Activated naive CD4-positive, alpha-beta T cell treated with anti-CD3 and anti-CD28 coated beads, Interleukin-2, amount 10 ng/mL, durations not matched to agents 7 days and 5 days (primary cell): Measurements from ENCODE around the gene GSTM3.

ENCODE experiments used
- CTCF ChIA-PET: fragments of 350-600 bp; sonication (Branson Sonifier 250); formaldehyde crosslinking; loops from one replicate; lab custom pipeline; 2021; ENCODE audit warnings: antibody characterized with exemption; lab: Charles Lee
- DNase-seq: peaks from one replicate; pipeline ENCODE4 v3.0.0-alpha.2; 2020
- H3K27ac Mint-ChIP-seq: one replicate; pipeline ENCODE4 v1.8.0; 2021; ENCODE audit warnings: mild to moderate bottlenecking, moderate library complexity, mixed read lengths
- H3K27me3 Mint-ChIP-seq: one replicate; pipeline ENCODE4 v1.8.0; 2021; ENCODE audit warnings: mild to moderate bottlenecking, mixed read lengths
- H3K36me3 Mint-ChIP-seq: one replicate; pipeline ENCODE4 v1.8.0; 2021; ENCODE audit warnings: mixed read lengths
- H3K4me1 Mint-ChIP-seq: one replicate; pipeline ENCODE4 v1.8.0; 2021; ENCODE audit warnings: mixed read lengths
- H3K4me3 Mint-ChIP-seq: one replicate; pipeline ENCODE4 v1.8.0; 2021; ENCODE audit warnings: mild to moderate bottlenecking, moderate library complexity, mixed read lengths
- H3K9me3 Mint-ChIP-seq: one replicate; pipeline ENCODE4 v1.8.0; 2021; ENCODE audit warnings: mixed read lengths

GSTM3 gene

DNA sequence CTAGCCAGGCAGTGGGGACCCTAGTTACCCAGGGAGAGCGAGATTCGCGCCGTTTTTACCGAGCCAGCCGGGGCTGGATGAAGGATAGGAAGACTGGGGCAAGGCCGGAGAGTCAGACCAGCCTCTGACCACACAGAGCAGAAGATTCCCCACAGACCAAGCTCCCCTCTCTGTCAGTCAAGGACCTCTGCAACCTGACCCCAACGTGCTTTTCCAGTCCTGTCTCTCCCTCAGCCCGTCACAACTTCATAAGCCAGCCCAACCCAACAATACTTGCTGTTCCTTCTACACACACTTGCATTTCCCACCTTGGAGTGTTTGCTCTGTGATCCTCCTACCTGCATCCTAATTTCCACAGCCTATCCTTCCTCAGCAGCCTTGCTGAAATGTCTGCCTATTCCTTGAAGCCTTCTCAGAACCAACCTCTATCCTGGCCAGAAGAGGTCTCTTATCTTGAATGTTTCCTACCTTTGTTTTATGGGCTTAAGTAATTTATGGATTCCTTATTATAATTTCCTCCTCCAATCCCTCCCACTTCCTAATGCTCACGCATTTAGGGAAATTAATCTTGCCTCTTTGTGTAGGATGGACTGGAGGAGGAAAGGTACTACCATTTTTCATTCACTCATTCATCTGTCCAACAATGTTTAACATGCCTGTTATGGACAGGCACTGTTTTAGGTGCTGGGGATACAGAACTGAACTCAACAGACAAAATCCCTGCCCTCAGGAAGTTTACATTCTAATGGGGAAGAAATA lies at the start of gene GSTM3:
GSTM3 (minus strand) TSS at position 424 of the 759 bp plus-strand sequence. CDS start 751 bp downstream, outside the sequence.
- H3K4me1 Mint-ChIP-seq = peaks cover 9% of the 10 kb centered on the region
- no peaks in the 10 kb centered on the region for H3K36me3 Mint-ChIP-seq
- peak within 1 kb of the TSS; percentile 53 for H3K27ac Mint-ChIP-seq
- CTCF ChIA-PET = no interaction called here
- no peaks in the 10 kb centered on the region for H3K9me3 Mint-ChIP-seq
- no peak for DNase-seq
- peak within 1 kb of the TSS; percentile 68 for H3K4me3 Mint-ChIP-seq
- H3K27me3 Mint-ChIP-seq = peaks cover 65% of the 10 kb centered on the region

DNA sequence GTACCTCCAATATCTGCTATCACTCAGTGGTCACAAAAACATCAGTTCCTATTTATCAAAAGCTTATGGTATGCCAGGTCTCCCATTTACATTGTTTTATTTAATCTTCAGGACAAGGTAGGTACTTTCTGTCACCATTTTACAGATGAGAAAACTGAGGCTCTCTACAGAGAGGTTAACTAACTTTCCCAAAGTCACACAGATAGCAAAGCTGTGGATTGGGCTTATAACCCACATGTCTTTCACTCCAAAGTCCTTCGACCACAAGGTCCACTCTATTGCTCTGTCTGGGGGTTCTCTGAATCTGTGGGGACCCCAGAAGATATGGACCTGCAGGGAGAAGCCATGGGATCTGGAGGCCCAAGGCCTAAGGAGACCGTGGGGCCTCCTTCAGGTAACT lies 49.5 kb upstream of the GSTM3 start:
- CTCF ChIA-PET = interaction anchor here (0.8 to 5.3 kb wide), 28 partner anchors 8 to 196 kb away, joined by 3 to 44 read pairs (median 4); partner anchors contain the start of gene AHCYL1
- no peak for DNase-seq
- Mint-ChIP-seq H3K4me3 (no peak overlapping the region), H3K4me1 (peaks cover 76% of the 10 kb centered on the region), H3K27me3 (peaks cover 3% of the 10 kb centered on the region), H3K36me3 (no peaks in the 10 kb centered on the region), H3K9me3 (no peaks in the 10 kb centered on the region), H3K27ac (peak overlapping the region; percentile 91)

DNA sequence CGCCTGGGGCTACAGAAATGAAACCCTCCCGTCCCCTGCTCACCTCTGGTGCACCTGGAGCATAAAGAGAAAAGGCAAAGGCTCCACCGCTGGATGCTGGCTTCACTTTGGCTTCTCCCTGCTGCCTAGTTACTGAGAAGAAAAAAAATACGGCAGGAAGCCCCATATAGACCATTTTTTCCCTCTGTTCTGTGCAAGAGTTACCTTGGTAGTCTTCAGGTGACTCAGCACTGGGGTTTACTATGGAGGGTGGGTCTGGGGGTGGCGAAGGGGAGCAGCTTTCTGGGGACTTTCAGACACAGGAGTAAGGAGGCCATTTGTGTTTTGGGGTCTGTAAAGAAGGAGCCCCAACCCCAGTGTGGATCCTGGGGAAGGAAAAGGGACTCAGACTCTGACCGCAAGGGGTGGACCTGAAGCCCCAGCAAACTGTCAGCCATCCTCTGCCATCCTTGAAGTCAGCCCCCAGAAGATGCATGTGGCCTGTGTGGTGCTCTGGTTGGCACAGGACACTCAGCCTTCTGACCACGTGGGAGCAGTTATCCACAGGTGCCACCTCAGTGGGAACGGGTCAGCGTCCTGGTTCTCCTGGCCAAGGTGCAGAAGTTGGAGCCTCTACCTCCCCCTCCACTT lies 48.8 kb upstream of the GSTM3 start:
- Mint-ChIP-seq H3K9me3 (no peaks in the 10 kb centered on the region), H3K4me3 (no peak overlapping the region), H3K27ac (peak overlapping the region; percentile 91), H3K27me3 (peaks cover 3% of the 10 kb centered on the region), H3K4me1 (peaks cover 72% of the 10 kb centered on the region), H3K36me3 (no peaks in the 10 kb centered on the region)
- CTCF ChIA-PET = interaction anchor here (0.6 to 5.3 kb wide), 15 partner anchors 12 to 195 kb away, joined by 3 to 44 read pairs (median 5); partner anchors contain the start of gene AHCYL1
- peak; percentile 17 for DNase-seq

DNA sequence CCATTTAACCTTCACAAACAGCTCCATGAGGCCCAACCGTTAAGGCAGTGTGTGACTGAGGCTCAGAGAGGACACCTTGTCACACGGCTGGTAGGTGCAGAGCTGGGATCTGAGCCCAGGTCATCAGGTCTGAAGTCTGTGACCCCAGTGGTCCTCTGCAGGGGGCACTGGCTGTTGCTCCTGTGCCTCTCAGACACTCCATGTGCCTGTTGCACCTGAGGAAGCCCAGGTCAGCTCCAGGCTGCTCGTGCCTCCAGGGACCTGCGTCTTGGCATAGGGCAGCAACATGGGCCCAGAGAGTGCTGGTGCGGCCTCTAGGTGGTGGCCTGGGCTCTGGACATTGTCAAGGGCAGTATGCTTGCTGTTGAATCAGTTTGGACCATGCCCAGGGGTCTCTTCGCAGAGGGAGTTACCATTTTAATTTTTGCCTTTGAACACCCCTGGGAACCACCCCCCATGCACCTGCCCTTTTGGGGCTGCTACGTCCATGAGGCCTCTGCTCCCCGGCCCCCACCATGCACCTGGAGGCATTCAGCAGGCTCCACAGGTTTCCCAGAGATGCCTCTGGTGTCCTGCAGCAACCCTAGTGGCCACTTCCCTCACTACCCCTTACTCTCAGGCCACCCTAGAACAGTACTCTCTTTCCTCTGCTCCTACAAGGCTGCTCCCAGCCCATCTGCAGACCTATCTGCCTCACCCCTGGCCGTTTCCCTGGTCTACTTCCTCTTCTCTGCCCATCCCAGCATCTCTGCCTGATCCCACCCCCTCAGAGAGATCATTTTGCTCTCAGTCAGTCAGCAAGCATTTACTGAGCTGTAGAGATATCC lies 48.1 kb upstream of the GSTM3 start:
- H3K36me3 Mint-ChIP-seq = no peaks in the 10 kb centered on the region
- H3K4me3 Mint-ChIP-seq = no peak overlapping the region
- H3K4me1 Mint-ChIP-seq = peaks cover 68% of the 10 kb centered on the region

DNA sequence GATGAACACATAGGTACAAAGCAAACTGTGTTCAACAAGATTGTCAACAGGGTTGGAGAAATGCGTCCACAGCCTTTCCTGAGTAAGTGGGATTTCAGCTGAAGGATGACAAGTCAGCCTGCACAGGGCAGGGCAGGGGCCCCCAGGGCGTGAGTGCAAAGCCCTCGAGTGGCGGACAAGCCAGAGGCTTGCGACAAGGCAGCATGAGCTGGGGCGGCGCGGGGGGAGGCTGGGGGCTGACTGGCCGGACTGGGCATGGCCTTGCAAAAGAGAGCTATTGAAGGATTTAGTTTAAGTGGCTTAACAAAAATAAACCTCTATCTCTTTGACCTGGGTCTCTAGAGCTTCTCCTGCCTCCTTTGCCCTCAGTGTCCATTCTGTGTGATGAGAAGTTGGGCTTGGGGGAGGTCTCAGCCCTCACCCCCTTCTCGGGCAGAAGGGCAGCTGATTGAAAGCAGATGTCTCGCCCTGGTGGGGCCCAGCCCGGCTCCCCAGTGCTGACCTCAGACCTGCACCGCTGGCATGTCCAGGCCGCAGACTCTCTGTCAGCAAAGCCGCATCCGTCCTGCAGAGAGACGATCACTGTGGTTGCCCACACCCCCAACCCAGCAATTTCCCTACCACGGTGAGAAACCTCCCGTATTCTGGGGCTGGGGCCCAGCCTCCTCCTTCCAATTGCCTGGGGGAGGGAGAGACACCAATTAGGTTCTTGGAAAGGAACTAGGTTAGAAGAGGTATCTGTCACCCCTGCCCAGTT lies 47.2 kb upstream of the GSTM3 start:
- no peaks in the 10 kb centered on the region for H3K9me3 Mint-ChIP-seq
- H3K36me3 Mint-ChIP-seq = no peaks in the 10 kb centered on the region
- peaks cover 59% of the 10 kb centered on the region for H3K4me1 Mint-ChIP-seq
- peaks cover 4% of the 10 kb centered on the region for H3K27me3 Mint-ChIP-seq
- H3K4me3 Mint-ChIP-seq = no peak overlapping the region
- peak overlapping the region; percentile 37 for H3K27ac Mint-ChIP-seq
- DNase-seq = peak; percentile 16
- CTCF ChIA-PET = interaction anchor here (1.2 to 5.3 kb wide), 7 partner anchors 10 to 242 kb away, joined by 3 to 42 read pairs (median 5); partner anchors contain the start of gene AHCYL1

More for the DNA sequence above, 48.1 kb upstream of the GSTM3 start:
- Mint-ChIP-seq H3K27ac (peak overlapping the region; percentile 67), H3K27me3 (peaks cover 3% of the 10 kb centered on the region), H3K9me3 (no peaks in the 10 kb centered on the region)
- CTCF ChIA-PET = interaction anchor here (0.6 to 5.3 kb wide), 12 partner anchors 11 to 242 kb away, joined by 3 to 44 read pairs (median 6); partner anchors contain the start of gene AHCYL1
- peak; percentile 21 for DNase-seq

DNA sequence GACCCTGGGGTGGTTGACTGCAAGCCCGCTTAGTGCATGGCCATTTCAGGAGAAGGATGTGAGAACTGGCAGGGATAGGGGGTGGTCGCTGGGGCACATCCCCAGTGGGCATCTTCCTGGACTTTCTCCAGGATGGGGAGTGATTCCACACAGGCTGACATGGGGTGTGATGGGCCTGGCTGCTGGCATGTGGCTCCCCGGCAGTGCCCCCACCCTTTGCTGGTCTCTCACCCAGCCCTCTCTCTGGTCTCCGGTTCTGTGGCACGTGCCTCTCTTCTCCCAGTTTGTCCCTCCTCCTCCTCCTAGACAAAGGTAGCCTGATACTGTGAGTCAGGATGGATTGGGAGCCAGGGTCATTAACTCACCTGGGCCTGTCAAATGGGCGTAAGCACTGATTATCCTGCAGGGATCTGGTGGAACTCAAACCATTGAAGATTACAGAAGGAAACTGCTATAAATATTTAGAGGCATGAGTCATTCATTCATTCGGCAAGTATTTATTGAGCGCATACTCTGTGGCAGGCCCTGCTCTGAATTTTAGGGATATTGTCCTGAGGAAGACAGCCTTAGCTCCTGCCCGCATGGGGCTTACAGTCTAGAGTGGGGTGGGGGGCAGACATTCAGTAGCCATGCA lies 46.5 kb upstream of the GSTM3 start:
- DNase-seq = no peak
- no peaks in the 10 kb centered on the region for H3K36me3 Mint-ChIP-seq
- H3K27ac Mint-ChIP-seq = no peak overlapping the region
- peaks cover 54% of the 10 kb centered on the region for H3K4me1 Mint-ChIP-seq
- H3K9me3 Mint-ChIP-seq = no peaks in the 10 kb centered on the region
- H3K27me3 Mint-ChIP-seq = peaks cover 8% of the 10 kb centered on the region
- no peak overlapping the region for H3K4me3 Mint-ChIP-seq
- CTCF ChIA-PET = interaction anchor here (1.1 to 5.3 kb wide), 8 partner anchors 9 to 197 kb away, joined by 3 to 42 read pairs (median 6); partner anchors contain the start of gene AHCYL1

DNA sequence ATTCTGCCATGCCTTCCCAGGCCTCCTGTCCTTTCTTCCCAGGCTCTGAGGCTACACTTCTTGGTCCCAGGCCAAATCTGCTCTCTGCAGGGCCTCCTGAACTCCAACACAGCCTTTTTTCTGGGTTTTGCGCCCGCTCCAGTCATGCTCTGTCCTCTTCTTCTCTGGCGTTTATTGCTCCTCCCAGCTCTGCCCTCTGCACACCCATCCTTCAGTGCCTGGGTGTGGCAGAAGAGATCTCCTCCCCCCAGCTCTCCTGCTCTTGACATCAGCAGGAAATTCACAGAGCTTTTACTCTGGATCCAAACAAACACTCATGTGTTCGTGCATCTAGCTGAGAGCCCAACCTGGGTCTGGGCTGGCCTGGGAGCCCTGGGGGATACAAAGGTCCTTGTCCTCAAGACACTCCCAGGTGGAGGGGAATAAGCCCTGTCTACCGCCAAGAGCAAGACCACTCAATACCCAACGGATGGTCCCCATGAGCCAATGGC lies 45.7 kb upstream of the GSTM3 start:
- H3K36me3 Mint-ChIP-seq = no peaks in the 10 kb centered on the region
- no peaks in the 10 kb centered on the region for H3K9me3 Mint-ChIP-seq
- CTCF ChIA-PET = interaction anchor here (1.1 to 5.3 kb wide), 6 partner anchors 9 to 198 kb away, joined by 4 to 42 read pairs (median 7); partner anchors contain the start of gene AHCYL1
- H3K4me1 Mint-ChIP-seq = peaks cover 47% of the 10 kb centered on the region
- no peak overlapping the region for H3K27ac Mint-ChIP-seq
- H3K27me3 Mint-ChIP-seq = peaks cover 8% of the 10 kb centered on the region
- H3K4me3 Mint-ChIP-seq = no peak overlapping the region
- DNase-seq = no peak

DNA sequence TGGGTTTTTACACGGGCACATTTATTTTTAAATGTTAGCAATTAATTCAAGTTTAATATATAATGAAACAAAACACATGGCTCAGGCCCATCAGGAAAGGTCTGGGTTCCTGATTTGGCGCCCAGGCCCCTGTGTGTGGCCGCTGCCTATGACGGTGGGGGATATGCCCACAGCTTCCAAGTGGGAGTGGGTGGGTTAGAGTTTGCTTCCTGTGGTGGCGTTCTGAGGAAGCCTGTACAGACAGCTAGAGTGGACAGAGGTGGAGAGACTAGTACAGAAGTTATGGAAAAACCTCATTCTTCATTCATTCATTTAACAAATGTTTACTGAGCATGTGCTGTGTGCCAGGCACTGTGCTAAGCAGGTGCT lies 45.3 kb upstream of the GSTM3 start:
- Mint-ChIP-seq H3K4me1 (peaks cover 43% of the 10 kb centered on the region), H3K27ac (peak overlapping the region; percentile 43), H3K4me3 (no peak overlapping the region), H3K27me3 (peaks cover 8% of the 10 kb centered on the region), H3K36me3 (no peaks in the 10 kb centered on the region), H3K9me3 (peaks cover 3% of the 10 kb centered on the region)
- CTCF ChIA-PET = interaction anchor here (1.1 to 5.3 kb wide), 6 partner anchors 8 to 198 kb away, joined by 4 to 42 read pairs (median 7); partner anchors contain the start of gene AHCYL1
- DNase-seq = no peak

DNA sequence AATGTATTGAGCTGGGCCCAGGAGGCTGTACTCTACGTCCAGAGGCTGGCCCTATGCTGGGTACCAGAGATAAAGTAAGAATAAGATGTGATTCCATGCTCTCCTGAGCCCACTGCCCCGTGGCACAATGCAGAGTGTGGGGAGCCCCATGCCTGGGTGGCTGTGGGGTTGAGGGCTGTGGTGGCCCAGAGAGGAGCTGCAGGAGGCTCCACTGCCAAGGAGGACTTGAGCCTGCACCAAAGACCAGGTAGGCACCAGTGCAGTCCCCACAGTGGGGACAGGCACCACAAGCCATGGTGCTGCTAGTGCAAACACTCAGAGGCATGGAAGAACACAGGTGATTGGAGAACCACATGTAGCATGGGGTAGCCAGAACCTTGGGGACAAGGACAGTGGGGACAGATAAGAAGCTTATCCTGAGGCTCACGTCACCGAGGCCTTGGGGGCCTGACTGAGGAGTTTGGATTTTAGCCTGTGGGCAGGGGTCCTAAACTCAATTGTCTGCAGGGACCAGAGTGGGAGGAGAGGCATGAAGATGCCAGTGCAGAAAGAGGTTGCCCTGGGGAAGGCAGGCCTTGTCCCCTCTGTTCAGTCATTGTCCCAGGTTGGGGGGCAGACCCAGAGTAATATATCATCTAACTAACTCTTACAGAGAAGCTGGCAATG lies 44.7 kb upstream of the GSTM3 start:
- peaks cover 37% of the 10 kb centered on the region for H3K4me1 Mint-ChIP-seq
- peaks cover 8% of the 10 kb centered on the region for H3K27me3 Mint-ChIP-seq
- peaks cover 8% of the 10 kb centered on the region for H3K9me3 Mint-ChIP-seq
- CTCF ChIA-PET = interaction anchor here (1.3 to 4.1 kb wide), 3 partner anchors 11 to 199 kb away, joined by 4 to 31 read pairs (median 10); partner anchors contain the start of gene AHCYL1
- DNase-seq = no peak
- no peak overlapping the region for H3K27ac Mint-ChIP-seq
- no peaks in the 10 kb centered on the region for H3K36me3 Mint-ChIP-seq
- no peak overlapping the region for H3K4me3 Mint-ChIP-seq

DNA sequence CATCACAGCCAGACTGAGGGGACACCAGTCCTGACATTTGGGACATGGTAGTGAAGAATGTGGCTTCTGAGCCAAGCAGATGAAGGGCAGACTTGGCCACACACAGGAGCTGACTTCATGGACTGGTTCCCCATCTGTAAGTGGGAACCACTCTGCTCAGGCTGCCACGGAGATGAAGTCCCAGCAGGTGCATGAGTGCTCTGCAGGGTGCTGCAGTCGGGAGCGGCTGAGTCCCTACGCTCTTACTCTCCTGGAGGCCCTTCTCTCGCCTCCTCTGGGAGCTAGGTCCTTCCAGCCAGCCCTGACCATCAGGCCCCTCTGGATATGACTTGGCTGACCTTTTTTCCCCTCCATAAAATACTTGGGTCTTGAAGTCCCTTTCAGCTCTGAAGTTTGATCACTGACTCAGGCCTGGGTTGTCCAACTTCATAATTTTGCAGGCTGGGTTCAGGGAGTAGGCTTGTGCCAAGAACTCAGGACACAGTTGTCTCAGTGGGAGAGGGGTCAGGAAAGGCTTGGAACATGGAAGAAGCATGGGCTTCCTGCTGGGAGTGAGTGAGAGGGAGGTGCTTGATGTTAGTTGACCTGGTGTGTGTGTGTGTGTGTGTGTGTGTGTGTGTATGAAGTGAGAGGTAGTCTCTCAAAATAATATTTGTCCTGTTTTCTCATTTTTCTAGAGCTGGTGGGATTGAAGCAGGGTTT lies 43.9 kb upstream of the GSTM3 start:
- peaks cover 29% of the 10 kb centered on the region for H3K4me1 Mint-ChIP-seq
- no peaks in the 10 kb centered on the region for H3K36me3 Mint-ChIP-seq
- H3K27me3 Mint-ChIP-seq = peaks cover 8% of the 10 kb centered on the region
- H3K4me3 Mint-ChIP-seq = no peak overlapping the region
- no peak overlapping the region for H3K27ac Mint-ChIP-seq
- CTCF ChIA-PET = interaction anchor here (0.8 to 4.1 kb wide), 3 partner anchors 10 to 200 kb away, joined by 3 to 31 read pairs (median 10); partner anchors contain the start of gene AHCYL1
- no peak for DNase-seq
- H3K9me3 Mint-ChIP-seq = peaks cover 10% of the 10 kb centered on the region

DNA sequence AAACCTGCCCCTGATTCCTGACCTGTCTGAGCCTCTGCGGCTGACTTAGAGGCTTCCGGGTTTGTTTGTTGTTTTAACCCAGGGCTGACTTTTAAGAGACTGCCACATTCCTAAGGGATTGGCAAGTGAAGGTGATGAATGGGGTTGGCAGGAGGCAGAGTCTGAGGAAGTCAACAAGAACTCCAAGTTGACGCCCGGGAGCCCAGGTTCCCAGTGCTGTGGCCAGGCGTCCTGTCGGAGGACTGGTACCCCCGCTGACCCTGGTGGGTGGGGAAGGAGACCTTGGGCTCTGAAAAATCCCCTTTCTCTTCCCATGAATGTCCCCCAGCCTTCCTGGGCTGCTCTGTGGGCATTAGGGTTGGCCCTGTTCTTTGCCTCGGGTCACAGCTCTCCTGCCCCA lies 42.6 kb upstream of the GSTM3 start:
- Mint-ChIP-seq H3K9me3 (peaks cover 10% of the 10 kb centered on the region), H3K4me1 (peaks cover 19% of the 10 kb centered on the region), H3K4me3 (no peak overlapping the region), H3K27ac (no peak overlapping the region), H3K27me3 (peaks cover 8% of the 10 kb centered on the region), H3K36me3 (no peaks in the 10 kb centered on the region)
- CTCF ChIA-PET = interaction anchor here (1.4 to 14.3 kb wide), 3 partner anchors 9 to 201 kb away, joined by 3 to 613 read pairs (median 31); partner anchors contain the start of gene AHCYL1
- DNase-seq = no peak
